Smooth muscle cell (in vitro differentiated cells): ENCODE measurements around the gene CLK2. TPM values are rescaled to one million over a fixed set of nuclear protein-coding genes. Genes with fewer than 3 reads are reported as not detected.

ENCODE experiments used
- DNase-seq: peaks from one replicate; lab custom pipeline; 2025; ENCODE audit not compliant: unreplicated experiment; lab: John Stamatoyannopoulos, UW
- H2AFZ ChIP-seq: fragments of 200-600 bp; sonication (generic); 2 replicates; pipeline ENCODE4 v1.6.0; 2016; ENCODE audit warnings: antibody characterized with exemption, low read depth, mild to moderate bottlenecking
- H3F3A ChIP-seq: fragments of 200-600 bp; sonication (generic); 2 replicates; pipeline ENCODE4 v1.6.0; 2017; ENCODE audit warnings: antibody characterized with exemption, low read depth
- H3K27ac ChIP-seq: fragments of 200-600 bp; sonication (generic); 2 replicates; pipeline ENCODE4 v1.5.1; 2016; ENCODE audit warnings: low read depth, mild to moderate bottlenecking
- H3K27me3 ChIP-seq: fragments of 200-600 bp; sonication (generic); 2 replicates; pipeline ENCODE4 v1.6.1; 2016; ENCODE audit warnings: low read depth, mild to moderate bottlenecking
- H3K36me3 ChIP-seq: fragments of 200-600 bp; sonication (generic); 2 replicates; pipeline ENCODE4 v1.5.1; 2016; ENCODE audit warnings: low read depth
- H3K4me1 ChIP-seq: fragments of 200-600 bp; sonication (generic); 2 replicates; pipeline ENCODE4 v1.5.1; 2016; ENCODE audit warnings: low read depth
- H3K4me2 ChIP-seq: fragments of 200-600 bp; sonication (generic); 2 replicates; pipeline ENCODE4 v1.6.0; 2016; ENCODE audit warnings: mild to moderate bottlenecking
- H3K4me3 ChIP-seq: fragments of 200-600 bp; sonication (generic); 2 replicates; pipeline ENCODE4 v1.5.1; 2016; ENCODE audit warnings: mild to moderate bottlenecking
- H3K79me2 ChIP-seq: fragments of 200-600 bp; sonication (generic); 2 replicates; pipeline ENCODE4 v1.6.0; 2016; ENCODE audit warnings: low read depth, mild to moderate bottlenecking
- H3K9ac ChIP-seq: fragments of 200-600 bp; sonication (generic); 2 replicates; pipeline ENCODE4 v1.6.0; 2016; ENCODE audit warnings: low read depth
- H3K9me3 ChIP-seq: fragments of 200-600 bp; sonication (generic); replicated peaks from 2 replicates; pipeline ENCODE4 v1.5.1; 2016; ENCODE audit warnings: low read depth
- H4K20me1 ChIP-seq: fragments of 200-600 bp; sonication (generic); 2 replicates; pipeline ENCODE4 v1.6.0; 2016; ENCODE audit warnings: low read depth
- CTCF ChIP-seq: fragments of 200-600 bp; sonication (generic); IDR thresholded peaks from 2 replicates; pipeline ENCODE4 v1.5.1; 2017; ENCODE audit warnings: borderline replicate concordance, mild to moderate bottlenecking, antibody characterized with exemption; ENCODE audit not compliant: insufficient read depth, poor library complexity, severe bottlenecking
- WGBS: methylation state at CpG from one replicate; pipeline ENCODE4 v1.1.7; 2016; ENCODE audit warnings: low lambda C conversion rate; 5-methylcytosine and 5-hydroxymethylcytosine counted together
- polyA plus RNA-seq: library from polyadenylated mRNA; unstranded; fragments of >200 nt; fragmentation: Nextera tagmentation; extraction: Ambion mirVana; gene quantifications from 2 replicates; pipeline ENCODE4 v1.2.1, GENCODE V29; 2016
- total RNA-seq: library from RNA; depleted of rRNA; stranded (reverse); fragments of >200 nt; gene quantifications from 2 replicates; pipeline ENCODE4 v1.2.3, GENCODE V29; 2014

Gene CLK2
- total and polyA plus RNA-seq, 2 experiments from 2014 or later = 23.5 to 23.6 TPM

- H4K20me1 ChIP-seq = no peaks in the 10 kb centered on the region
- peaks cover 6% of the 10 kb centered on the region for H3F3A ChIP-seq
- H3K27ac ChIP-seq = no peak overlapping the region
- peaks cover 1% of the 10 kb centered on the region for H3K4me1 ChIP-seq
- WGBS = 94% methylated on average over 11 of the region's 11 CpGs
- no peaks in the 10 kb centered on the region for H3K27me3 ChIP-seq
- no peak for TF ChIP-seq CTCF
- DNase-seq = no peak
- no peak overlapping the region for H3K4me2 ChIP-seq
- H3K79me2 ChIP-seq = peaks cover 9% of the 10 kb centered on the region
- H3K9ac ChIP-seq = no peak overlapping the region
- no peak overlapping the region for H3K4me3 ChIP-seq
- H3K9me3 ChIP-seq = no peaks in the 10 kb centered on the region
- no peak overlapping the region for H2AFZ ChIP-seq
- H3K36me3 ChIP-seq = no peaks in the 10 kb centered on the region
Measured at GRCh38 chr1:155304558-155305063, 31.3 kb upstream of the CLK2 start.

DNA sequence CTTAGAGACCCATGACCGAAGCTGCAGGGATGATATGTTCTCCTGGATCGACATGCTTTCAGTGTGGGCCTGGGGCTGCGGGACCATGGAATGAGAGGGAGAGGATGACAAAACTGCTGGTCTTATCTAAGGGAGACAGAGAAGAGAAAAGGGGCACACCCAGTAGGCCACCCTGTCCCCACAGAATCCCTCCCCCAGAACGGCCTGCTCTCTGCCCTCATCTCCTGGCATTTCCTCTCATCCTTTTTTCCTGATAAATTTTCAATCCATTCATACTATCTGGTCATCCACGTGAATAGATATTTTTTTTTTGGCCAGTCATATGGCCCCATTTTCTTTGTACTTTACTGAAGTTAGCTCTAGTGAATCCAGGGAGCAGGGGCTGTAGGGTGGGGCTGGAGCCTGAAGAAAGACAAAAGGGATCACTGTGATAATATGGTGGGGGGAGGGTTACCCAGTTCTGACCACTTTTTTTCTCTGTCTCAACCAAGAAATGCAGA is 28.1 kb upstream of the CLK2 start, which contains the start of gene PKLR:
TSS of gene PKLR (minus strand) at position 97 of the 500 bp plus-strand sequence. CDS start at position 54, 43 bp downstream.
- Histone ChIP-seq H3K4me2 (no peak within 1 kb of the TSS), H2AFZ (no peak within 1 kb of the TSS), H3K4me3 (no peak within 1 kb of the TSS), H3K36me3 (no peaks in the 10 kb centered on the region), H3K9me3 (no peaks in the 10 kb centered on the region), H3K27me3 (peaks cover 10% of the 10 kb centered on the region), H4K20me1 (no peaks in the 10 kb centered on the region), H3F3A (no peaks in the 10 kb centered on the region), H3K27ac (no peak within 1 kb of the TSS), H3K4me1 (no peaks in the 10 kb centered on the region), H3K79me2 (no peaks in the 10 kb centered on the region), H3K9ac (no peak within 1 kb of the TSS)
- WGBS = 89% methylated on average over 5 of the region's 5 CpGs
- no peak for DNase-seq
- TF ChIP-seq CTCF = no peak

GRCh38 chr1:155300553-155301329 is 27.4 kb upstream of the CLK2 start:
- no peak for DNase-seq
- TF ChIP-seq CTCF = no peak
- no peaks in the 10 kb centered on the region for H3K36me3 ChIP-seq
- H3K4me1 ChIP-seq = no peaks in the 10 kb centered on the region
- H3K9me3 ChIP-seq = no peaks in the 10 kb centered on the region
- H3K4me3 ChIP-seq = no peak overlapping the region
- no peak overlapping the region for H3K4me2 ChIP-seq
- no peak overlapping the region for H3K9ac ChIP-seq
- no peak overlapping the region for H3K27ac ChIP-seq
- H3K27me3 ChIP-seq = peaks cover 17% of the 10 kb centered on the region
- H4K20me1 ChIP-seq = no peaks in the 10 kb centered on the region
- whole genome bisulfite sequencing = 94% methylated on average over 9 of the region's 9 CpGs
- H3F3A ChIP-seq = no peaks in the 10 kb centered on the region
- no peak overlapping the region for H2AFZ ChIP-seq
- no peaks in the 10 kb centered on the region for H3K79me2 ChIP-seq
